Pulmonary artery endothelial cell (primary cell): ENCODE data around the gene MEF2C. TPM values are rescaled to one million over a fixed set of nuclear protein-coding genes. Genes with fewer than 3 reads are reported as not detected.

Experiments used
- DNase-seq: peaks from one replicate; pipeline ENCODE4 v3.0.0-alpha.2; 2011; ENCODE audit warnings: low read depth, low spot score
- total RNA-seq: library from RNA; depleted of rRNA; stranded (reverse); fragments of >200 nt; gene quantifications from 2 replicates; pipeline ENCODE4 v1.2.3, GENCODE V29; 2014

MEF2C gene
- total RNA-seq, 1 donor from 2014 or later, result 33.2 TPM

GRCh38 chr5:88888848-88889188 lies 5.8 kb upstream of the MEF2C start:
- no peak for DNase-seq

GRCh38 chr5:88888291-88888690 lies 5.3 kb upstream of the MEF2C start:
- no peak for DNase-seq

- no peak for DNase-seq
Measured at GRCh38 chr5:88887342-88887741, 4.4 kb upstream of the MEF2C start.

- no peak for DNase-seq
Measured at GRCh38 chr5:88886746-88887341, 3.9 kb upstream of the MEF2C start.

- DNase-seq, result no peak
Measured at GRCh38 chr5:88886252-88886651, 3.3 kb upstream of the MEF2C start.

GRCh38 chr5:88885002-88885401 lies 2.0 kb upstream of the MEF2C start:
- no peak for DNase-seq

GRCh38 chr5:88884608-88884877 lies 1.6 kb upstream of the MEF2C start:
- DNase-seq, result no peak

- DNase-seq, result no peak
Measured at GRCh38 chr5:88883836-88884607, 1.0 kb upstream of the MEF2C start.

GRCh38 chr5:88882276-88883038 lies 527 bp downstream of the MEF2C start:
- no peak for DNase-seq

- no peak for DNase-seq
Measured at GRCh38 chr5:88881571-88881971, 1.4 kb downstream of the MEF2C start.

GRCh38 chr5:88880201-88880600 lies 2.8 kb downstream of the MEF2C start:
- no peak for DNase-seq

GRCh38 chr5:88879724-88880123 lies 3.3 kb downstream of the MEF2C start:
- no peak for DNase-seq

GRCh38 chr5:88878976-88879375 lies 4.0 kb downstream of the MEF2C start:
- DNase-seq, result no peak

- no peak for DNase-seq
Measured at GRCh38 chr5:88877826-88878225, 5.2 kb downstream of the MEF2C start.

GRCh38 chr5:88876714-88877113 lies 6.3 kb downstream of the MEF2C start:
- DNase-seq, result no peak

- no peak for DNase-seq
Measured at GRCh38 chr5:88875341-88876234, 7.4 kb downstream of the MEF2C start.

- no peak for DNase-seq
Measured at GRCh38 chr5:88873447-88873846, 9.5 kb downstream of the MEF2C start.

- DNase-seq, result no peak
Measured at GRCh38 chr5:88872971-88873370, 10.0 kb downstream of the MEF2C start.

- no peak for DNase-seq
Measured at GRCh38 chr5:88870285-88870684, 12.7 kb downstream of the MEF2C start.

GRCh38 chr5:88868468-88869068 lies 14.4 kb downstream of the MEF2C start:
- no peak for DNase-seq

GRCh38 chr5:88867638-88868037 lies 15.3 kb downstream of the MEF2C start:
- no peak for DNase-seq
